ENCODE data around the gene SIRT3.

GRCh38 chr11:199782-200181, 36.4 kb downstream of the SIRT3 start:
- TF ChIP-seq ATAD3A (CRISPR knock-in tag; IDR thresholded peaks at IDR 0.05) = no peak
- no peak for TF ChIP-seq SMAD3 (CRISPR knock-in tag; IDR thresholded peaks at IDR 0.05)
- TF ChIP-seq HNF4G (IDR thresholded peaks at IDR 0.05; ENCODE audit: borderline replicate concordance, low read depth, low read length) = no peak
- TF ChIP-seq HNF4G (CRISPR knock-in tag; IDR thresholded peaks at IDR 0.05; ENCODE audit: borderline replicate concordance, low read depth) = no peak
- no peak for TF ChIP-seq ZNF17 (CRISPR knock-in tag; IDR thresholded peaks at IDR 0.05)
- no peak for TF ChIP-seq MTERF4 (CRISPR knock-in tag; IDR thresholded peaks at IDR 0.05)
